HG03439 (cell line): Measurements from ENCODE around the gene SPATA31D4.
"Not testable (repeated sequence)": the region's sequence is repeated elsewhere in the genome, so short reads cannot be mapped to it uniquely, and the experiment has no call there.

ENCODE experiments used
- ATAC-seq: cut with Tn5 transposase; IDR thresholded peaks from one replicate; pipeline ENCODE4 v1.9.1; 2021; ENCODE audit warnings: mild to moderate bottlenecking, moderate library complexity; ENCODE audit not compliant: unreplicated experiment

The SPATA31D4 gene

GRCh38 chr9:81928305-81928704 is at the start of gene SPATA31D4:
Gene SPATA31D4, plus strand, starts transcription at chr9:81928428. Its CDS starts 86 bp downstream, at chr9:81928514.
- not testable (repeated sequence) for ATAC-seq

- ATAC-seq, result no peak
Observed at GRCh38 chr9:81878530-81878929, 49.7 kb upstream of the SPATA31D4 start.

- ATAC-seq, result no peak
Observed at GRCh38 chr9:81879501-81879916, 48.7 kb upstream of the SPATA31D4 start.

GRCh38 chr9:81885602-81886001 is 42.6 kb upstream of the SPATA31D4 start:
- ATAC-seq, result no peak

GRCh38 chr9:81886665-81887064 is 41.6 kb upstream of the SPATA31D4 start:
- ATAC-seq, result no peak

- ATAC-seq, result no peak
Observed at GRCh38 chr9:81890104-81890503, 38.1 kb upstream of the SPATA31D4 start.

GRCh38 chr9:81892440-81892839 is 35.8 kb upstream of the SPATA31D4 start:
- no peak for ATAC-seq

- ATAC-seq, result no peak
Observed at GRCh38 chr9:81893929-81894328, 34.3 kb upstream of the SPATA31D4 start.

GRCh38 chr9:81894891-81895290 is 33.3 kb upstream of the SPATA31D4 start:
- no peak for ATAC-seq

- ATAC-seq, result no peak
Observed at GRCh38 chr9:81896070-81896469, 32.2 kb upstream of the SPATA31D4 start.

- ATAC-seq, result no peak
Observed at GRCh38 chr9:81898851-81899250, 29.4 kb upstream of the SPATA31D4 start.

- ATAC-seq, result no peak
Observed at GRCh38 chr9:81902196-81902595, 26.0 kb upstream of the SPATA31D4 start.

- no peak for ATAC-seq
Observed at GRCh38 chr9:81902626-81903025, 25.6 kb upstream of the SPATA31D4 start.

- no peak for ATAC-seq
Observed at GRCh38 chr9:81906671-81907070, 21.6 kb upstream of the SPATA31D4 start.

GRCh38 chr9:81912135-81912534 is 16.1 kb upstream of the SPATA31D4 start:
- no peak for ATAC-seq

- no peak for ATAC-seq
Observed at GRCh38 chr9:81915801-81916505, 12.3 kb upstream of the SPATA31D4 start.

GRCh38 chr9:81918507-81918906 is 9.7 kb upstream of the SPATA31D4 start:
- not testable (repeated sequence) for ATAC-seq

- not testable (repeated sequence) for ATAC-seq
Observed at GRCh38 chr9:81930147-81930546, 1.9 kb downstream of the SPATA31D4 start.

GRCh38 chr9:81933547-81933946 is 5.3 kb downstream of the SPATA31D4 start:
- not testable (repeated sequence) for ATAC-seq

- not testable (repeated sequence) for ATAC-seq
Observed at GRCh38 chr9:81943393-81943792, 15.2 kb downstream of the SPATA31D4 start, which contains the start of gene SPATA31D3. Gene SPATA31D3, plus strand, starts transcription at chr9:81943500. Its CDS starts 86 bp downstream, at chr9:81943586.

- not testable (repeated sequence) for ATAC-seq
Observed at GRCh38 chr9:81948650-81949049, 20.4 kb downstream of the SPATA31D4 start.

- no peak for ATAC-seq
Observed at GRCh38 chr9:81953096-81953495, 24.9 kb downstream of the SPATA31D4 start.

GRCh38 chr9:81955625-81956024 is 27.4 kb downstream of the SPATA31D4 start:
- ATAC-seq, result no peak
